Gastrocnemius medialis (tissue), 4 donors: ENCODE measurements around the gene LYZL1.

Source experiments
- POLR2A ChIP-seq, 2 donors: fragments of 450-650 bp; IDR thresholded peaks; one replicate each; pipeline ENCODE4 v1.6.1; 2017; ENCODE audit warnings: antibody characterized with exemption in 2 of 2, mild to moderate bottlenecking in 2 of 2, moderate library complexity in 2 of 2
- TF ChIP-seq, protein P1 (sequence below), 5 experiments: fragments of 450-650 bp in 3 of 5; fragments of 200-600 bp in 2 of 5; sonication (generic) in 2 of 5; IDR thresholded peaks in 4 of 5; conservative IDR thresholded peaks in 1 of 5; 1 replicate in 4 of 5; 2 replicates in 1 of 5; pipeline ENCODE4 v1.5.1; 2016 to 2019; ENCODE audit warnings: antibody characterized with exemption in 5 of 5, mild to moderate bottlenecking in 3 of 5, moderate library complexity in 3 of 5

DNA sequence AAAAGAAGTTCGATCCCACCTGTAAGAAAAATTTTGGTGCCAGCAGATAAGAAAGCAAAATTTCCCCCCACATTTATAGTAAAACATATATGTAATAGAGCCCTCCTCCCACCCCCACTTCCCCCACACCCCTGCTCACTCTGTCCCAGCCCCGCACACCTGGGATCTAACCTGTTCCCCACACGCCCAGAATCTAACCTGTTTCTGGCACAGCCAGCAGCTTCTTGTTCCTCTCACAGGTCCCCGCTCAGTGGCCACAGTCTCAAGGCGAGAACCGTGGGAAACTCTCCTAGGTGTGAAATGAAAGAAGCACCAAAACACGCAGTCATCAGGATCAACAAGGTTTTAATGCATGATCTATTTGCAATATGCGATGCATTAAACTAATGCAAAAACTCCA lies 32.8 kb downstream of the LYZL1 start:
- TF ChIP-seq, protein P1, sequence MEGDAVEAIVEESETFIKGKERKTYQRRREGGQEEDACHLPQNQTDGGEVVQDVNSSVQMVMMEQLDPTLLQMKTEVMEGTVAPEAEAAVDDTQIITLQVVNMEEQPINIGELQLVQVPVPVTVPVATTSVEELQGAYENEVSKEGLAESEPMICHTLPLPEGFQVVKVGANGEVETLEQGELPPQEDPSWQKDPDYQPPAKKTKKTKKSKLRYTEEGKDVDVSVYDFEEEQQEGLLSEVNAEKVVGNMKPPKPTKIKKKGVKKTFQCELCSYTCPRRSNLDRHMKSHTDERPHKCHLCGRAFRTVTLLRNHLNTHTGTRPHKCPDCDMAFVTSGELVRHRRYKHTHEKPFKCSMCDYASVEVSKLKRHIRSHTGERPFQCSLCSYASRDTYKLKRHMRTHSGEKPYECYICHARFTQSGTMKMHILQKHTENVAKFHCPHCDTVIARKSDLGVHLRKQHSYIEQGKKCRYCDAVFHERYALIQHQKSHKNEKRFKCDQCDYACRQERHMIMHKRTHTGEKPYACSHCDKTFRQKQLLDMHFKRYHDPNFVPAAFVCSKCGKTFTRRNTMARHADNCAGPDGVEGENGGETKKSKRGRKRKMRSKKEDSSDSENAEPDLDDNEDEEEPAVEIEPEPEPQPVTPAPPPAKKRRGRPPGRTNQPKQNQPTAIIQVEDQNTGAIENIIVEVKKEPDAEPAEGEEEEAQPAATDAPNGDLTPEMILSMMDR (IDR thresholded peaks at IDR 0.05 in 4 of 5, conservative IDR thresholded peaks at IDR 0.05 in 1 of 5) = no peak
- no peak for TF ChIP-seq POLR2A (IDR thresholded peaks at IDR 0.05)
